Measurements from ENCODE around the gene MRPL39. TPM values are rescaled to one million over a fixed set of nuclear protein-coding genes. Genes with fewer than 3 reads are reported as not detected.

Gene MRPL39
- total and polyA plus RNA-seq, 11 donors, result 37.6 to 93.6 (median 50.3) TPM

DNA sequence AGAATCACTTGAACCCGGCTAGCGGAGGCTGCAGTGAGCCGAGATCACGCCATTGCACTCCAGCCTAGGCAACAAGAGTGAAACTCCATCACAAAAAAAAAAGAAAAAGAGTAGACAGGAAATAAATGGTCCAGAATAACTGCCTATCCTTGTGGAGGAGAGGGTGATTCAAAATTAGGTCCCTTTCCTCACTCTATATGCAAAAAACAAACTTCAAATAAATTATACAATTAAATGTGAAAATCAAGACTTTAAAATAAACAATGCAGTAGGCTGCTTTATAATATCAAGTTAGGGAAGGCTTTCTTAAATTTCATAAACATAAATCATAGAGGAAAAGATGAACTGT, 26.4 kb downstream of the MRPL39 start:
- H3K36me3 ChIP-seq, result peaks cover 0 to 44% (median 17%) of the 10 kb centered on the region in 9 donors
- TF ChIP-seq, protein P1, sequence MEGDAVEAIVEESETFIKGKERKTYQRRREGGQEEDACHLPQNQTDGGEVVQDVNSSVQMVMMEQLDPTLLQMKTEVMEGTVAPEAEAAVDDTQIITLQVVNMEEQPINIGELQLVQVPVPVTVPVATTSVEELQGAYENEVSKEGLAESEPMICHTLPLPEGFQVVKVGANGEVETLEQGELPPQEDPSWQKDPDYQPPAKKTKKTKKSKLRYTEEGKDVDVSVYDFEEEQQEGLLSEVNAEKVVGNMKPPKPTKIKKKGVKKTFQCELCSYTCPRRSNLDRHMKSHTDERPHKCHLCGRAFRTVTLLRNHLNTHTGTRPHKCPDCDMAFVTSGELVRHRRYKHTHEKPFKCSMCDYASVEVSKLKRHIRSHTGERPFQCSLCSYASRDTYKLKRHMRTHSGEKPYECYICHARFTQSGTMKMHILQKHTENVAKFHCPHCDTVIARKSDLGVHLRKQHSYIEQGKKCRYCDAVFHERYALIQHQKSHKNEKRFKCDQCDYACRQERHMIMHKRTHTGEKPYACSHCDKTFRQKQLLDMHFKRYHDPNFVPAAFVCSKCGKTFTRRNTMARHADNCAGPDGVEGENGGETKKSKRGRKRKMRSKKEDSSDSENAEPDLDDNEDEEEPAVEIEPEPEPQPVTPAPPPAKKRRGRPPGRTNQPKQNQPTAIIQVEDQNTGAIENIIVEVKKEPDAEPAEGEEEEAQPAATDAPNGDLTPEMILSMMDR (IDR thresholded peaks at IDR 0.05), result no peak
- TF ChIP-seq POLR2A (IDR thresholded peaks at IDR 0.05), result no peak
- DNase-seq (no peak), ATAC-seq (no peak)
- H3K9me3 ChIP-seq, result no peaks in the 10 kb centered on the region
- 95 to 100% (median 99%) methylated on average over 4 of the region's 4 CpGs for WGBS, 4 donors
- peaks cover 0 to 2% (median 0%) of the 10 kb centered on the region in 12 donors for H3K4me1 ChIP-seq
- no peaks in the 10 kb centered on the region for H3K27me3 ChIP-seq
- no peak overlapping the region for H3K27ac ChIP-seq
- H3K4me3 ChIP-seq, result no peak overlapping the region
- intact Hi-C loops (cut with DNase I), result no loop called here

DNA sequence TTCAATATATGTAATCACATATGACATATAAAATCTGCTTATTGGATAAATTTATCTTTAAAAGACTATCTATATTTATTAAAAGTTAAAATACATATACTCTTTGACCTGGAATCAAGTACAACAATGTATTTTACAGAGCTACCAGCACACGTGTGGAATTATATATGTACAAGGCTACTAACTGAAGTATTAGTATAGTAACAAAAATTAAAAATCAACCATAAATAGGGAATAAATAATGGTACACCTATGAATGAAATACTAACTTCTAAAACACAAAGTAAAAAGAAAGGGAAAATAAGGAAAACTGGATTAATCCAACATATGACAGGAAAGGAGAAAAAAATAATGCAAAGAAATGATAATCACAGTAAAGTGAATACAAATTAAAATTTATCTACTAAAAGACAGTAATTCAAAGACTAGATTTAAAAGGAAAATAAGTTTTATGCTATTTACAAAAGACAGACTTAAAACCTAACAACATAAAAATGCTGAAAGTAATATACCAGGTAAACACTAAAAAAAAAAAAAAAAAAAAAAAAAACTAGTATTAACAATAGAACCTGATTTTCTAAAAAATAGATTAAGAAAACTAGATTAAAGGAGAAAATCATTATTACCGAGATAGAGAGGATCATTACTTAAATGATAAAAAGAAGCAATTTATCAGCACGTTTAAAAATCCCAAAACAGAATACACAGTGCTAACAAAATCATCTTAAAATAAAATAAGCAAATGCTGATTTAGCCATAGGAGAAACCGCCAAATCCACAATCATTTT, 27.9 kb downstream of the MRPL39 start:
- H3K27me3 ChIP-seq, result no peaks in the 10 kb centered on the region
- no peak overlapping the region for H3K27ac ChIP-seq
- intact Hi-C loops (cut with DNase I), result no loop called here
- no peak for ATAC-seq
- H3K4me3 ChIP-seq, result no peak overlapping the region
- DNase-seq, result no peak
- TF ChIP-seq, protein P1 (IDR thresholded peaks at IDR 0.05), result no peak
- no peak for TF ChIP-seq POLR2A (IDR thresholded peaks at IDR 0.05)
- no peaks in the 10 kb centered on the region for H3K9me3 ChIP-seq
- peaks cover 0 to 2% (median 0%) of the 10 kb centered on the region in 12 donors for H3K4me1 ChIP-seq
- 71 to 74% (median 72%) methylated on average over 4 of the region's 4 CpGs for WGBS, 4 donors
- peaks cover 0 to 37% (median 10%) of the 10 kb centered on the region in 9 donors for H3K36me3 ChIP-seq

DNA sequence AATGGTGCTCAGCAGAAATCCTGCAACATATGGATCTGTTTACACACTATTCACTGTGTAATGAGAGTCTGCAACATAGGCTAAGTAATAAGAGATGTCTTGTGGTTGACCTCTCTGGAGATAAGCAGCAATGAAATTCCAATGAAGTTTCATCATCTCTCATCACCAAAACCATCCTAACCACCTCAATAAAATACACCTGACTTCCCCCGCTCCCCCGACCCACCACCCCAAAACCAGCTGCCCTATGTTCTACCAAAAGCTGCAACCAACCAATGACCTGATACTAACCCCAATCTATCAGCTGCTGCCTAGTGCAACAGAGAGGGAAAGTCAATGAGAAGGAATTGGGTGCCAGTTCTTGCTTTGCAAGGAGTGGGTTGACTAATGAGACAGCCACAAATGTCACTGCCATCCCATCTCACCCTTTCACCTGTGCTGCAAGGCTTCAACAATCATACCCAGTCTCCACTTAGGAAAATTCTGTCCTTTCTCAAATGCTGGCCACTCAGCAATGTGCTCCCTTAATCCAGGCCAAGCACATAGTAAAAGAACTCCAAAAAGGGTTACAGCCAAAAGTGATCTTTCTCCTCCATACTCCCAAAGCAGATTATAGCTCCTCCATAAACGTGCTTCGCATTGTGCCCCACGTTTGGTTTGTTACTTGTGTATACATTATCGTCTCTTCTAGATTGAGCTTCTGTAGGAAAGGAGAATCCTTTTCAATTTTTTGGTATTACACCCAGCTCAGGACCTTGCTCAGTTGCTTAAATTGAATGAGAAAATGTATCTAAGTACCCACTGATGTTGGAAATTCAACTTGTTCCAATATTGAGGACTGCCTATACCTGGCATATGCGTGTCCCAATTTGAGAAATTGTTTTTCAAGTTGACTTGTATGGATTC, 29.0 kb downstream of the MRPL39 start:
- Histone ChIP-seq H3K27ac (no peak overlapping the region), H3K4me3 (no peak overlapping the region), H3K4me1 (peaks cover 0 to 13% (median 0%) of the 10 kb centered on the region in 12 donors), H3K36me3 (peaks cover 0 to 28% (median 10%) of the 10 kb centered on the region in 9 donors), H3K27me3 (no peaks in the 10 kb centered on the region), H3K9me3 (no peaks in the 10 kb centered on the region)
- intact Hi-C loops (cut with DNase I), result no loop called here
- WGBS, 4 donors, result 93 to 96% (median 96%) methylated on average over 7 of the region's 7 CpGs
- no peak for ATAC-seq
- TF ChIP-seq POLR2A (IDR thresholded peaks at IDR 0.05), result no peak
- TF ChIP-seq, protein P1 (IDR thresholded peaks at IDR 0.05), result no peak
- DNase-seq, result no peak
